HepG2 (cell line): ENCODE results near the gene BTBD8. TPM values are rescaled to one million over a fixed set of nuclear protein-coding genes. Genes with fewer than 3 reads are reported as not detected.

Source experiments
- EHMT2 ChIP-seq: fragments of 200-600 bp; sonication (generic); IDR thresholded peaks from 2 replicates; pipeline ENCODE4 v1.7.0; 2017; ENCODE audit warnings: antibody characterized with exemption, low read depth, low read length, borderline replicate concordance
- ELF1 ChIP-seq: sonication (generic); formaldehyde crosslinking; IDR thresholded peaks from 2 replicates; pipeline ENCODE4 v1.4.0; 2020; ENCODE audit warnings: missing genetic modification reagents
- ELF3 ChIP-seq: IDR thresholded peaks from 2 replicates; pipeline ENCODE4 v1.6.1; 2016; ENCODE audit warnings: missing genetic modification reagents, missing compliant biosample characterization
- HMG20A ChIP-seq: IDR thresholded peaks from 2 replicates; pipeline ENCODE4 v1.6.1; 2016; ENCODE audit warnings: borderline replicate concordance
- KDM5A ChIP-seq: fragments of 200-600 bp; sonication (generic); IDR thresholded peaks from 2 replicates; pipeline ENCODE4 v1.7.0; 2018; ENCODE audit warnings: antibody characterized with exemption, mild to moderate bottlenecking, low read length, borderline replicate concordance
- MAZ ChIP-seq, 2 experiments: sonication (generic) in 1 of 2; formaldehyde crosslinking in 1 of 2; IDR thresholded peaks; 2 replicates each; pipeline versions ENCODE4 v1.5.0 to v1.6.1; 2012 to 2020; ENCODE audit warnings: low read depth in 2 of 2, mild to moderate bottlenecking in 2 of 2, borderline replicate concordance in 1 of 2, improper control_type of control experiment in 1 of 2, low read length in 1 of 2, missing genetic modification reagents in 1 of 2, moderate library complexity in 1 of 2
- NRL ChIP-seq: sonication (generic); formaldehyde crosslinking; IDR thresholded peaks from 2 replicates; pipeline ENCODE4 v1.5.0; 2020; ENCODE audit warnings: missing genetic modification reagents, mild to moderate bottlenecking, moderate library complexity, borderline replicate concordance
- PHF8 ChIP-seq: sonication (generic); formaldehyde crosslinking; IDR thresholded peaks from 2 replicates; pipeline ENCODE4 v1.5.0; 2020; ENCODE audit warnings: missing genetic modification reagents
- RAD21 ChIP-seq: fragments of 450-650 bp; formaldehyde crosslinking; IDR thresholded peaks from 2 replicates; pipeline ENCODE4 v1.5.0; 2020; ENCODE audit warnings: mild to moderate bottlenecking
- SMC3 ChIP-seq: IDR thresholded peaks from 2 replicates; pipeline ENCODE4 v1.6.1; 2011; ENCODE audit warnings: low read length, improper control_type of control experiment
- SNAPC2 ChIP-seq: sonication (generic); formaldehyde crosslinking; IDR thresholded peaks from 2 replicates; pipeline ENCODE4 v1.8.1; 2022; ENCODE audit warnings: mild to moderate bottlenecking, missing genetic modification reagents
- SP140L ChIP-seq: sonication (generic); formaldehyde crosslinking; IDR thresholded peaks from 2 replicates; pipeline ENCODE4 v1.4.0; 2020; ENCODE audit warnings: missing genetic modification reagents, borderline replicate concordance
- TAF15 ChIP-seq: fragments of 200-400 bp; formaldehyde crosslinking; IDR thresholded peaks from one replicate; pipeline ENCODE4 v1.6.1; 2018; ENCODE audit warnings: mild to moderate bottlenecking, low read depth, low read length; ENCODE audit not compliant: poor library complexity, severe bottlenecking
- ZBTB7A ChIP-seq: sonication (generic); formaldehyde crosslinking; IDR thresholded peaks from 2 replicates; pipeline ENCODE4 v1.8.0; 2022; ENCODE audit warnings: mild to moderate bottlenecking, missing genetic modification reagents
- ZBTB8A ChIP-seq: sonication (generic); formaldehyde crosslinking; IDR thresholded peaks from 2 replicates; pipeline ENCODE4 v1.4.0; 2020; ENCODE audit warnings: mild to moderate bottlenecking, low read depth, missing genetic modification reagents, borderline replicate concordance
- ZKSCAN5 ChIP-seq: sonication (generic); formaldehyde crosslinking; IDR thresholded peaks from 2 replicates; pipeline ENCODE4 v1.5.1; 2020; ENCODE audit warnings: mild to moderate bottlenecking, missing genetic modification reagents
- ZNF567 ChIP-seq: sonication (generic); formaldehyde crosslinking; IDR thresholded peaks from 2 replicates; pipeline ENCODE4 v1.8.1; 2023; ENCODE audit warnings: mild to moderate bottlenecking, missing genetic modification reagents, borderline replicate concordance
- ZNF570 ChIP-seq: sonication (generic); formaldehyde crosslinking; IDR thresholded peaks from 2 replicates; pipeline ENCODE4 v1.4.0; 2020; ENCODE audit warnings: mild to moderate bottlenecking, missing genetic modification reagents, borderline replicate concordance
- ZNF616 ChIP-seq: sonication (generic); formaldehyde crosslinking; IDR thresholded peaks from 2 replicates; pipeline ENCODE4 v1.5.0; 2020; ENCODE audit warnings: low read depth, mild to moderate bottlenecking, missing genetic modification reagents
- ZNF724P ChIP-seq: sonication (generic); formaldehyde crosslinking; IDR thresholded peaks from 2 replicates; pipeline ENCODE4 v1.8.0; 2022; ENCODE audit warnings: missing genetic modification reagents, borderline replicate concordance
- ZNF761 ChIP-seq: sonication (generic); formaldehyde crosslinking; conservative IDR thresholded peaks from 2 replicates; pipeline ENCODE4 v1.4.0; 2020; ENCODE audit warnings: mild to moderate bottlenecking, missing genetic modification reagents
- polyA plus RNA-seq, 8 experiments: library from polyadenylated mRNA; depleted of rRNA in 3 of 8; stranded (reverse) in 7 of 8; unstranded in 1 of 8; fragments of >200 nt; fragmentation: Illumina TruSeq in 4 of 8; extraction: Trizol in 4 of 8; gene quantifications; 2 replicates each; pipeline versions ENCODE4 v1.2.1 to v1.2.3, GENCODE V29; 2011 to 2016; ENCODE audit warnings: low read depth in 4 of 8, missing spikeins in 1 of 8, mixed read lengths in 1 of 8; ENCODE audit not compliant: insufficient read depth in 1 of 8
- total RNA-seq, 5 experiments: library from RNA; depleted of rRNA; stranded (reverse); fragments of >200 nt; fragmentation: Illumina TruSeq; extraction: Trizol; gene quantifications; 2 replicates each; pipeline ENCODE4 v1.2.3, GENCODE V29; 2016; ENCODE audit warnings: low read depth in 1 of 5
- TF ChIP-seq, protein P1 (sequence below): sonication (generic); formaldehyde crosslinking; IDR thresholded peaks from 2 replicates; pipeline ENCODE4 v1.8.0; 2022; ENCODE audit warnings: missing genetic modification reagents, mild to moderate bottlenecking, borderline replicate concordance
- TF ChIP-seq, protein P2 (sequence below): sonication (generic); formaldehyde crosslinking; IDR thresholded peaks from 2 replicates; pipeline ENCODE4 v1.5.0; 2020; ENCODE audit warnings: mild to moderate bottlenecking, missing genetic modification reagents, moderate library complexity
- TF ChIP-seq, protein P3 (sequence below): IDR thresholded peaks from 2 replicates; pipeline ENCODE4 v1.6.1; 2016; ENCODE audit warnings: missing compliant biosample characterization, missing genetic modification reagents, borderline replicate concordance

The BTBD8 gene
- total and polyA plus RNA-seq, 2 of the 13 experiments (the other 11 are each of a cell fraction or from before 2014, with no cell fraction given) = 0.41 to 1.8 TPM

DNA sequence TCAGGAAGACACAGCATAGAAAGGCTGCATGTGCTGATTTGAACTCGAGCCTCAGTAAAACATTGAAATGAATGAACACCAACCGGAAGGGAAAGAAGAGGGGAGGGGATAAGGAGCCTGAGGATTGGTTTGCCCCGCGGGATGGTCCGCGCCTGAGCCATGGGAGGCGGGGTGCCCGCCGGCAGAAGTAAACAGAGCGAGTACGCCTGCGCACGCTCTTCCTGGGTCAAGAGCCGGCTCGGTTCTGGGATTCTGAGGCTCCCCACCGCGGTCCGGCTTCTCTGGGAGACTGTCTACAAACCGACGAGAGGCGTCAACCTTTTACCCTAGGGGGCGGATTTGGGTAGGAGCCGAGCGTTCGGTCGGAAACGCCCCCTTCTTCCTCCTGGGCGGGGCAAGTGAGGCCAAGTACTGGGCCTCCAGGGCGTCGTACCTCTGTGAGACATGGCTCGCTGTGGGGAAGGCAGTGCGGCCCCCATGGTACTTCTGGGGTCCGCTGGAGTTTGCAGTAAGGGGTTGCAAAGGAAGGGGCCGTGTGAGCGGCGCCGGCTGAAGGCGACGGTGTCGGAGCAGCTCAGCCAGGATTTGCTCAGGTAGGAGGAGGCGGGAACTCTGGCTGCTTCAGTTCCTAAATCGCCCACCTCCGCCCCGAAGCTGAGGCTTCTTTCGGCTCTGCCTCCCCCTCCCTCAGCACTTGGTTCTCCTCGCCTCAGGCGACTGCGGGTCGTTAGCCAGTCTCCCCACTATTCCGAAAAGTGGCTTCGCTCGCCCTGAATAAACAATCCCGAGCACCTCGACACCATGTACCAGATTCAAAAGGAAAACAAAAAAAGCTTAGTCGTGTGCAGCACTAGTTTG is at the start of gene BTBD8 (continued):
- TF ChIP-seq, protein P1, sequence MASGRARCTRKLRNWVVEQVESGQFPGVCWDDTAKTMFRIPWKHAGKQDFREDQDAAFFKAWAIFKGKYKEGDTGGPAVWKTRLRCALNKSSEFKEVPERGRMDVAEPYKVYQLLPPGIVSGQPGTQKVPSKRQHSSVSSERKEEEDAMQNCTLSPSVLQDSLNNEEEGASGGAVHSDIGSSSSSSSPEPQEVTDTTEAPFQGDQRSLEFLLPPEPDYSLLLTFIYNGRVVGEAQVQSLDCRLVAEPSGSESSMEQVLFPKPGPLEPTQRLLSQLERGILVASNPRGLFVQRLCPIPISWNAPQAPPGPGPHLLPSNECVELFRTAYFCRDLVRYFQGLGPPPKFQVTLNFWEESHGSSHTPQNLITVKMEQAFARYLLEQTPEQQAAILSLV (CRISPR knock-in tag) = peak; percentile 65; the same call in 1 of the 2 replicates
- TF ChIP-seq MAZ (IDR thresholded peaks at IDR 0.05; ENCODE audit: borderline replicate concordance, low read depth, low read length) (peak; percentile 53; the same call in 1 of the 2 replicates), MAZ (CRISPR knock-in tag; IDR thresholded peaks at IDR 0.05; ENCODE audit: low read depth) (no peak), ELF3 (CRISPR knock-in tag) (no peak; the same call in 1 of the 2 replicates), SP140L (CRISPR knock-in tag) (no peak), ZNF616 (CRISPR knock-in tag) (no peak), EHMT2 (no peak), PHF8 (CRISPR knock-in tag) (peak; percentile 83), HMG20A (CRISPR knock-in tag) (no peak), ZNF761 (CRISPR knock-in tag) (no peak), ZNF567 (CRISPR knock-in tag) (no peak), RAD21 (no peak; the same call in 1 of the 2 replicates), ZBTB8A (no peak), ELF1 (CRISPR knock-in tag) (peak; percentile 37; the same call in 1 of the 2 replicates), TAF15 (no peak), ZKSCAN5 (CRISPR knock-in tag) (no peak), ZBTB7A (CRISPR knock-in tag) (no peak), ZNF724P (no peak), ZNF570 (CRISPR knock-in tag) (no peak), SMC3 (no peak), KDM5A (no peak), SNAPC2 (CRISPR knock-in tag) (no peak), NRL (CRISPR knock-in tag) (peak; percentile 81; the same call in 1 of the 2 replicates)
- TF ChIP-seq, protein P2, sequence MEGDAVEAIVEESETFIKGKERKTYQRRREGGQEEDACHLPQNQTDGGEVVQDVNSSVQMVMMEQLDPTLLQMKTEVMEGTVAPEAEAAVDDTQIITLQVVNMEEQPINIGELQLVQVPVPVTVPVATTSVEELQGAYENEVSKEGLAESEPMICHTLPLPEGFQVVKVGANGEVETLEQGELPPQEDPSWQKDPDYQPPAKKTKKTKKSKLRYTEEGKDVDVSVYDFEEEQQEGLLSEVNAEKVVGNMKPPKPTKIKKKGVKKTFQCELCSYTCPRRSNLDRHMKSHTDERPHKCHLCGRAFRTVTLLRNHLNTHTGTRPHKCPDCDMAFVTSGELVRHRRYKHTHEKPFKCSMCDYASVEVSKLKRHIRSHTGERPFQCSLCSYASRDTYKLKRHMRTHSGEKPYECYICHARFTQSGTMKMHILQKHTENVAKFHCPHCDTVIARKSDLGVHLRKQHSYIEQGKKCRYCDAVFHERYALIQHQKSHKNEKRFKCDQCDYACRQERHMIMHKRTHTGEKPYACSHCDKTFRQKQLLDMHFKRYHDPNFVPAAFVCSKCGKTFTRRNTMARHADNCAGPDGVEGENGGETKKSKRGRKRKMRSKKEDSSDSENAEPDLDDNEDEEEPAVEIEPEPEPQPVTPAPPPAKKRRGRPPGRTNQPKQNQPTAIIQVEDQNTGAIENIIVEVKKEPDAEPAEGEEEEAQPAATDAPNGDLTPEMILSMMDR (CRISPR knock-in tag) = peak; percentile 39
- TF ChIP-seq, protein P3, sequence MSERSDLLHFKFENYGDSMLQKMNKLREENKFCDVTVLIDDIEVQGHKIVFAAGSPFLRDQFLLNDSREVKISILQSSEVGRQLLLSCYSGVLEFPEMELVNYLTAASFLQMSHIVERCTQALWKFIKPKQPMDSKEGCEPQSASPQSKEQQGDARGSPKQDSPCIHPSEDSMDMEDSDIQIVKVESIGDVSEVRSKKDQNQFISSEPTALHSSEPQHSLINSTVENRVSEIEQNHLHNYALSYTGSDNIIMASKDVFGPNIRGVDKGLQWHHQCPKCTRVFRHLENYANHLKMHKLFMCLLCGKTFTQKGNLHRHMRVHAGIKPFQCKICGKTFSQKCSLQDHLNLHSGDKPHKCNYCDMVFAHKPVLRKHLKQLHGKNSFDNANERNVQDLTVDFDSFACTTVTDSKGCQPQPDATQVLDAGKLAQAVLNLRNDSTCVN (CRISPR knock-in tag) = no peak
